Globus pallidus (tissue), 1 donor: ENCODE data around the gene EXOC3L2.

Experiments used
- DNase-seq: peaks from one replicate; pipeline ENCODE4 v3.0.0-alpha.2; 2015; ENCODE audit warnings: low spot score

The EXOC3L2 gene

DNA sequence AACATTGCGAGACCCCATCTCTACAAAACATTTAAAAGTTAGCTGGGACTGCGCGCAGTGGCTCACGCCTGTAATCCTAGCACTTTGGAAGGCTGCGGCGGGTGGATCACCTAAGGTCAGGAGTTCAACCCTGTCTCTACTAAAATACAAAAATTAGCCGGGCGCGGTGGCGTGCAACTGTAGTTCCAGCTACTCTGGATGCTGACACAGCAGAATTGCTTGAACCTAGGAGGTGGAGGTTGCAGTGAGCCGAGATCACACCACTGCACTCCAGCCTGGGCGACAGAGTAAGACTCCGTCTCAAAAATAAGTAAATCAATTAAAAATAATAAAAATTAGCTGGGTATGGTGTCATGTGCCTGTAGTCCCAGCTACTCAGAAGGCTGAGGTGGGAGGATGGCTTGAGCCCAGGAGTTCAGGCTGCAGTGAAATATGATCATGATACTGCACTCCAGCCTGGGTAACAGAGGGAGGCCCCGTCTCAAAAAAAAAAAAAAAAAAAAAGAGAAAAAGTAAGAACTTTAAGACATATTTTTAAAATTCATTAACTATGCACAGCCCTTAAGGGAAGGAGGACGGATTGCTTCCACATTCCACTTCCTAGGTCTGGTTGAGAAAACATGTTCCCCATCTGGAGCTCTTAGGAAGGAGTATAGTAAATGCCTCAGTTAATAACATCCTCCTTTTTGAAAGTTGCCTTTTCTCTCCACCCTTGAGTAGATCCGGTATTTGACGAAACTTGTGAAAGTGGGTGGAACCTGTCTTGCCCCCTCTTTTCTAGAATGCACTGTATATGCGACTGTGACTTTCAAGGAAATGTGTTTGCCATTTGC is 26.1 kb downstream of the EXOC3L2 start:
- no peak for DNase-seq

DNA sequence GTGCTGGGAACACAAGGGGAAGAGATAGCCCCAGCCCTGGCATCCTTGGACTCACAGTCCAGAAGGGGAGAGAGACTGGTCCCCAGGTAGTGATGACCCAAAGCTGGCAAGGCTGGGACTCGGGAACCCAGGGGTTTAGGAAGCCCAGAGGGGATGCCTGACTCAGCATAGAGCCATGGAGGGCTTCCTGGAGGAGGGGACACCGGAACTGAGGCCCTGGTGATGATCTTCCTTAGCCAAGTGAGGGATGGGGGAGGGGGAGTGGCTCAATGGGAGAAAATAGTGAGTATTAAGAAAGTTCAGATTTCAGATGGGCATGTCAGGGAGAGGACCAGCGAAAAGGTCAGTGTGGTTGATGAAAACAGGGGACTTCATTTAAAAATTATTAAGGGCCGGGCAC is 26.8 kb downstream of the EXOC3L2 start:
- no peak for DNase-seq

DNA sequence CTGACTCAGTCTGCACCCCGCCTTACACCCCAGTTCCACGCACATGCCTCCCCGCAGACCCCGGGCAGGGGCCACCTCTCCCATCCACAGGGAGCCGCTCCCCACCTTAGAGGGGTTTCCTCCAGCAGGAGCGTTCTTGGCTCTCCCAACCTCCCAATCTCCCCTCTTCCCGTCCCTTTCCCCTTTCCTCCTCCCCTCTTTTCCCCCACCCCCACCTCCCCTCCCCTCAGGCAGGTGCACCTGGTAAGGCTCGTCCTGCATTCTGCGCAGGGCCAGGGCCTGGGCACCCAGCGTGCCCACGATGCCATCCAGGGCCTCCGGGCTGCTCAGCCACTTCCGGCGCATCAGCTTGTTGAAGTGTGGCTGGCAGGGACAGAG is 27.3 kb downstream of the EXOC3L2 start:
- DNase-seq: no peak

DNA sequence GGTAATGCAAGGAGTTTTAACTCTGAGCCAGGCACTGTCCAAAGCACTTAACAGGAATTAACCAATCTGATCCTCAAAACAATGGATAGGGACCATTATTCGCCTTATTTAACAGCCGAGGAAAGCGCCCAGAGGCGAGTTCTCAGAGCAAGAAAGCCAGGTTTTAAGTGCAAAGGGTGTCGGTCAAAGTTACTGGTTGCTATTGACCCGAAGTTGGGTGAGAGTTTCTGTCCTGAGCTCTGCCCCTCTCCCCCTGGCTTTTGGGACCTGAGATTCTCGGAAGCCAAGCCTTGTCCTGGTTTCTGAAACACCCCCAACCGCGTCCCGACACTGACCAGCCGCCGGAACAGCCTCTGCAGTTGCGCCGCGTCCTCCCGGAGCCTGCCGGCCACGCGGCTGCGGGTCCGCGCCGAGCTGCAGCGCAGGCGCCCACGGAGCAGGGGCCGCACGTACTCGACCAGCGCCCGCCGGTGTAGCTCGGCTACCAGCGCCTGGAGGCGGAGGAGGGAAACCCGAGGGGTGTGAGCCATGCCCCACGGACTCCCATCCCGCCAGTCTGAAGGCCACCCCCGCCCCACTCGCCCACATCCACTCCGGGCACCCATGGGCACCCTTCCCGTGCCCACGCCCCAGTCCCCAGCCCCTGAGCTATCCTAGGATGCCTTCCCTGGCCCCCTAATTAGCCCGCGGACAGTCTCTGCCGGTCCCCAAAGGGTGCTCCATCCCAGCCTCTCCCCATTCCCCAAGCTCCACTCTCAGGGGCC is 27.8 kb downstream of the EXOC3L2 start:
- DNase-seq: no peak

DNA sequence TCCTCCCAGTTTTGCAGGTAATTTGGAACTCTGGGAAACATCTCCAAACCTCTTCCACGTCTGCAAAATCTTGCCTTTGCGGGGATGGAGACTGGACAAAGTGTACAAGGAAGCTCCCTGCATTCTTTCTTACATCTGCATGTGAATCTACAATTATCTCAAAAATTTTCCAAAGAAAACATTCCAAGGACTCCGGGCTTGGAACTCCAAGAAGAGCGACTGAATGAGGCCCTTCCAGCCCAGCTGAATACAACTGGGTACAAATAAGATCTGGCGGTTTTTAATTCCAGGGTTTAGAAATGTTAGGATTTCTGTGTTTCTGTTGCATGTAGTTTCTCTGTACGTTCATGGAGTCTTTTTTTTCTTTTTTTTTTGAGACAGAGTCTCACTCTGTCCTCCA is 28.5 kb downstream of the EXOC3L2 start:
- no peak for DNase-seq

DNA sequence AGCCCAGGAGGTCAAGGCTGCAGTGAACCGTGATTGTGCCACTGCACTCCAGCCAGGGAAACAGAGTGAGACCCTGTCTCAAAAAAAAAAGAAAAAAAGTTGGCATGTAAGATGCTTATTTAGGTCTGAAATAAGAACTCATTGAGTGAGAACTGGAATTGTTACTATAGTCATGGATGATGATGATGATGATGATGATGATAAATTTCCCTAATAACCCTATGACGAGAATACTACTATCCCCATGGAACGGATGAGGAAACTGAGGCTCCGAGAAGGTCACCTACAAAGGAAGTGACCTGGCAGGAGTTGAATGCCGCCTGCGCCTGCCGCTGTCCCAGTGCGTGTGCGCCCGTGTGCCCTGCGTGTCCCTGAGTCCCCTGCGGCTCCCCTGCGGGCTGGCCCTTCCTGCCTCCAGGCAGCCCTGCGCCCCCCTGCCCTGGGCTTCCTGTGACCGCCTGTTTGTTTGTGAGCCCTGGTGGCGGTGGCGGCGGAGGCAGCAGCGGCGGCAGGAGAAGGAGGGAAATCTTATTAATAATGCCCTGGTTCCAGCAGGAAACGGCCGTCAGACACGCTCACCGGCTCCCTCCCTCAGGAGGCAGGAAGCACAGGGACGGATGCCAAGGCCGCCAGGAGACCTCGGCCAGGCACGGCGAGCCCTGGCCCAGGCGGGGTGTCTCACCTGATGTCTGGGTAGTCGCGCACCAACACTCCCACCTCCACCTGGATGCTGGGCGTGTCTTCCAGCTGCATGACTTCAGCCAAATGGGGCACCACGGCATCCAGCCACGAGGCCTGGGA is 29.6 kb downstream of the EXOC3L2 start:
- DNase-seq: no peak

DNA sequence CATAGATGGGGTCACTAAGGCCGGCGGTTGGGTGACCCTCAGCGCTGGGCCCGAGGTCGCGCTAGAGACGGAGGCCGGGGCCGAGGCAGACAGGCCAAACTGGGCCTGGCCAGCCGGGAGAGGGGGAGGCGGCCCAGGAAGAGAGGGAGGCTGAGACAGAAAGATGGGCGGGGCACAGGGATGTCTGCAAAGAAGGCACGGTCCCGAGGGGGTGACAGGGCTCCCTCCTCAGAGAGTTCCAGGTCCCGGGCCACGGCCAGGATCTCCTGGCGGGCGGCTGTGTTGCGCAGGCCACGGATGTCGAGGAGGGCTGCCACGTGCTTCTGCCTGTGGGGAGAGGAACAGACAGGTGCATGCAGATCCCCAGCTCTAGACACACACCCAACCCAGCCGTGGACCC is 32.2 kb downstream of the EXOC3L2 start:
- DNase-seq: no peak

DNA sequence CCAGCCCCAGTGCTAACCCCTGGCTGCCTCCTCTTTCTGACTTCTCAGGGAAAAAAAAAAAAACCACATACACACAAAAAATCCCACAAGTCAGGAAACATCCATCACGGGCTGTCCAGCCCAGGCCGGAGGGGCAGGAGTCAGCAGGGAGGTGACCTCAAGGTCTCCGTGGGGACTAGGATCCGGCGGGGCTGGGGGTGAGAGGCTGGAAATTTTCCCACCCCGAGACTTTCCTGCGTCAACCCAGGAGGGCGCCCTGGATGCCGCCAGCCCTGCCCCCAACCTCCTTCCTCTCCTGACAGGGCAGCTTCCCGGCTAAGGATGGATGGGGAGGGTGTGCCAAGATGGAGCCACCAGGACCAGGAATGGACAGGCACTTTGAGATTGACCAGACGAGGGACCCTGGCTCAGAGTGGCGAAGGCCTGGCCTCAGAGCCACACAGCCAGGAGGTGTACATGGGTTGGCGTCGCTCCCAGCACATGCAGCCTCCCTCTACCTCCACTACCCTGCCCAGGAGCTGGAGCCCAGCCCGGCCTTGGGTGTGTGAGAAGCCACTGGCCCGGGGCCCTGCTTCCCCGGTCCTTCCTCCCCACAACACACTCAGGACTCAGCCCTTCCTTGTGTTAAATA is 33.3 kb downstream of the EXOC3L2 start:
- DNase-seq: no peak

DNA sequence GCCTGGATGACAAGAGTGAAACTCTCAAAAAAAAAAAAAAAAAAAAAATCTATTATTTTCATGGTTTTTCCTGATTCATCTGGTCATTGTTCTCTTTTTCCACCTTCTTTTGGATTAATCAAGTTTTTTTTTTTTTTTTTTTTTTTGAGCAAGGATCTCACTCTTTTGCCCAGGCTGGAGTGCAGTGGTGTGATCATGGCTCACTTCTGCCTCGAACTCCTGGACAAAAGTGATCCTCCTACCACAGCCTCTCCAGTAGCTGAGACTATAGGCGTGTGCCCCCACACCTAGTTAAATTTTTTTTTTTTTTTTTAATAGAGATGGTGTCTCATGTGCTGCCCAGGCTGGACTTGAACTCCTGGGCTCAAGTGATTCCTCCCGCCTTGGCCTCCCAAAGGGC is 38.9 kb downstream of the EXOC3L2 start:
- DNase-seq: no peak

DNA sequence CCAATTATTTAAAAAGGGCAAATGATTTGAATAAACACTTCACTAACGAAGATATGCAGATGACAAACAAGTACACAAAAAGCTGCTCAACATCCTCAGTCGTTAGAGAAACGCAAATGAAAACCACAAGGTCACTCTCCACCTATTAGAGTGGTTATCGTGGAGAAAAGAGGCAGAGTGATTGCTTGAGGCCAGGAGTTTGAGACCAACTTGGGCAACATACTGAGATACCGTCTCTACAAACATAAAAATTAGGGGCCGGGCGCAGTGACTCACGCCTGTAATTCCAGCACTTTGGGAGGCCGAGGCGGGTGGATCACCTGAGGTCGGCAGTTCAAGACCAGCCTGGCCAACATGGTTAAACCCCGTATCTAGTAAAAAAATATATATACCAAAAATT is 39.4 kb downstream of the EXOC3L2 start:
- no peak for DNase-seq

DNA sequence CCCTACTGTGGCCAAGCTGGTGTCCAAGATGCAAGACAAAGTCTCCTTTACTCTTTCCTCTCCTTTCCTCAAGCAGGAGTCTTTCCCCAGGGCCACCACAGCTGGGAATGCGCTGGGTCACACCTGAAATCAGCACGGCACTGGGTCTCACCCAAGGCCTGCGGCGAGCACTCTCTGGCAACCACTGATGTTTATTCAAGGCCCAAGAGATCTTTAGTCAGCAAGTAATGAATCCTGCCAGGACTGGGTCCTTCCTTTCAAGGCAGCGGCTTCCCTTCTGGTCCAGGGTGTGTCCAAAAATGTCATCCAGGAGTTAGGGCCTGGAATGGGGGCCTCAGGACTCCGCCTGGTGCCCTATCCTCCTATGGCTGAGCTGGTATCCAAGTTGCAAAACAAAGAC is 42.6 kb downstream of the EXOC3L2 start:
- DNase-seq: no peak

DNA sequence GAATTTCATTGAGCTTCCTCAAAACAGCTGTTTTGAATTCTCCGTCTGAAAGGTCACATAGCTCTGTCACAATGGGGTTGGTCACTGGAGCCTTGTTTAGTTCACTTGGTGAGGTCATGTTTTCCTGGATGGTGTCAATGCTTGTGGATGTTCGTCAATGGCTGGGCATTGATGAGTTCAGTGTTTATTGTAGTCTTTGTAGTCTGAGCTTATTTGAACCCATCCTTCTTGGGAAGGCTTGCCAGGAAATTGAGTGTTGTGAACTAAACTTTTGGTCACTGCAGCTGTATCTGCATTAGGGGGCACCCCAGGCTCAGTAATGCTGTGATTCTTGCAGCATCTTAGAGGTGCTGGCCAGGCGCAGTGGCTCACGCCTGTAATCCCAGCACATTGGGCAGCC is 44.6 kb downstream of the EXOC3L2 start:
- peak; percentile 77 for DNase-seq

DNA sequence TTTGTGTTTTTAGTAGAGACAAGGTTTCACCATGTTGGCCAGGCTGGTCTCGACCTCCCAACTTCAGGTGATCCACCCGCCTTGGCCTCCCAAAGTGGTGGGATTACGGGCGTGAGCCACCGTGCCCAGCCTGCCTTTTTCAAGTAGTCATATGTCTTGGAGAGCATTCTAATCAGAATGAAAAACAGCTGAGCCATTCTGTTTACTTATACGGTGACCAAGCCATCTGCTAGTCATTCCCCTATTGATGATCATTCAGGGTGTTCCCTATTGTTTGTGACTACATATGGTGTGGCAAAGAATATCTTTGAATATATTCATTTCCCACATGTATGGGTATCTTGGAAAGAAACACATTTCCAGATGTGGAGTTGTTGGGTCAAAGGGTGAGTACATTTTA is 49.4 kb downstream of the EXOC3L2 start:
- DNase-seq: no peak

DNA sequence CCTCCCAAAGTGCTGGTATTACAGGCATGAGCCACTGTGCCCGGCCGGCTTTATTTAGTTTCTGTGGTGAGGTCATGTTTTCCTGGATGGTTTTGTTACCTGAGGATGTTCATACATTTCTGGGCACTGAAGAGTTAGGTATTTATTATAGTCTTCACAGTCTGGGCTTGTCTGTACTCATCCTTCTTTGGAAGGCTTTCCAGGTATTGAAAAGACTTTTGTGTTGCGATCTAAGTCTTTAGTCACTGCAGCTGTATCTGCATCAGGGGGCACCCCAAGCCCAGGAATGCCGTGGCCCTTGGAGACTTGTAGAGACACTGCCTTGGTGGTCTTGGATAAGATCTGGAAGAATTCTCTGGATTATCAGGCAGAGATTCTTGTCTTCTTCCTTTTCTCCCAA is 53.8 kb downstream of the EXOC3L2 start:
- DNase-seq: no peak

DNA sequence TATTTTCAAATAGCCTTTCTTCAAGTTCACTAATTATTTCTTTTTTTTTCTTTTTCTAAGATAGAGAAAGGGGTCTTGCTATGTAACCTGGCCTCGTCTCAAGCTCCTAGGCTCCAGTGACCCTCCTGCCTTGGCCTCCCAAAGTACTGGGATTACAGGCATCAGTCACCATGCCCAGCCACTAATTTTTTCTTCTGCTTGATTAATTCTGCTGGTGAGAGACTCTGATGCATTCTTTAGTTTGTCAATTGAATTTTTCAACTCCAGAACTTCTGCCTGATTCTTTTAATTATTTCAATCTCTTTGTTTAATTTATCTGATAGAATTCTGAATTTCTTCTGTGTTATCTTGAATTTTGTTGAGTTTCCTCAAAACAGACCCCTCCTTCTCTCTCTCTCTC is 55.2 kb downstream of the EXOC3L2 start:
- no peak for DNase-seq

DNA sequence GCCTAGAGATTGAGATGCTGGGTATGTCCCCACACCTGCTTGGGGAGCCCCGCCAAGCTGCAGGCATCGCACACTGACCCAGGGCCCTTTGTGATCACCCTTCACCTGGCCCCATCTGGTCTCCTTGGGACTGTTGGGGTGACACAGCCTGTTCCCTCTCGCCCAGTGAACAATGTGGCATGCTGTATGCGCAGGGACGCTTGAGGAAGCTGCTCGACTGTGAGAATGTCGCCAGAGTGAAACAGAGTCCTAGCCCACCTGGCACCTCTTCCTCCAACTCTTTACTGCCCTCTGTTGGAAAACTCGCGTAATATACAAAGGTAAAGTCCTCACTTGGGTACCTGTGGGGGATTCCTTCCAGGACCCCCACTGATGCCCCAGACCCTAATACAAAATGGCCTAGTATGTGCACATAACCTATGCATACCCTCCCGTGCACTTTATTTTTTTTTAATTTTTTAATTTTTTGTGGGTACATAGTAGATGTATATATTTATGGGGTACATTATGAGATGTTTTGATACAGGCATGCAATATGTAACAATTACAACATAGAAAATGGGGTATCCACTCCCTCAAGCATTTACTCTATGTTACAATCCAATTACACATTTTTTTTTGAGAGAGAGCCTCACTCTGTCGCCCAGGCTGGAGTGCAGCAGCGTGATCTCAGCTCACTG is 57.6 kb downstream of the EXOC3L2 start:
- DNase-seq: no peak

DNA sequence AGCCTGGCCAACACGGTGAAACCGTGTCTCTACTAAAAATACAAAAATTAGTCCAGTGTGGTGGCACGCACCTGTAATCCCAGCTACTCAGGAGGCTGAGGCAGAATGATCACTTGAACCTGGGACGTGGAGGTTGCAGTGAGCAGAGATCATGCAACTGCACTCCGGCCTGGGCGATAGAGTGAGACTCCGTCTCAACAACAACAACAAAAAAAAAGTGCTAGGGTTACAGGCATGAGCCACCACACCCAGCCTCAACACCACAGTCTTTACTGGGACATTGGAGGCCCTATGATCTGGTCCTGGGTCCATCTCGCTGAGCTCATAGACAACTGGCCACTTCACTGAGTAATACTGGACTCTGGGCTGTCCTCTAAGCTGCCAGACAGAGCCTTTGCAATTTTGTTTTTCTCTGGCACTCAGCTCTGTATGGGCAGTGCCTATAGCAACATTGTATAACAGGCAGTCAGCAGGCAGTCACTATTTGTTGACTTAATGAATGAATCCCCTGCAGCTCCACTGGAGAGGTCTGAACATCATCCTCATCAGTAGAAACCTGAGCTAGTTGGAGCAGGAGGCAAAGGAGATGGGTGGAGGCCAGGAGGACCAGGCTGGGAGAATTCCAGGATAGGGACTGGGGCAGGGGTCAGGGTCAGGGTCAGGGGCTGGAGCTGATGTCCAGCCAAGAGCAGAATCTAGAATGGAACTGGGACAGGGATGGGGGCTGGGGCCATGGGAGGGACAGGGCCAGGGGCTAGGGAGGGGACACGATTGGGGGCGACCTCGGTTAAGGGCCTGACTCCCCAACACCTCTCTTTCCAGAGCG is 58.5 kb downstream of the EXOC3L2 start:
- DNase-seq: no peak

DNA sequence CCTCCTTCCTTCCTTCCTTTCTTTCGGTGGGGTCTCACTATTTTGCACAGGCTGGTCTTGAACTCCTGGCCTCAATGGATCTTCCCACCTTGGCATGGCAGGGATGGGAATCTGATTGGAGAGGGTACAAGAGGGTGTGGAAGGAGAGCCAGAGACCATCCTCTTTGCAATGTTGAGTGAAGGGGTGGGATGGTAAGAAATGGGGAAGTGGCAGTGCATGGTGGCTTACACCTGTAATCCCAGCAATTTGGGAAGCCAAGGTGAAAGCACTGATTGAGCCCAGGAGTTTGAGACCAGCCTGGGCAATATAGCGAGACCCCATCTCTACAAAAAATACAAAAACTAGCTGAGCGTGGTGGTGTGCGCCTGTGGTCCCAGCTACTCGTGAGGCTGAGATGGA is 61.1 kb downstream of the EXOC3L2 start:
- no peak for DNase-seq

DNA sequence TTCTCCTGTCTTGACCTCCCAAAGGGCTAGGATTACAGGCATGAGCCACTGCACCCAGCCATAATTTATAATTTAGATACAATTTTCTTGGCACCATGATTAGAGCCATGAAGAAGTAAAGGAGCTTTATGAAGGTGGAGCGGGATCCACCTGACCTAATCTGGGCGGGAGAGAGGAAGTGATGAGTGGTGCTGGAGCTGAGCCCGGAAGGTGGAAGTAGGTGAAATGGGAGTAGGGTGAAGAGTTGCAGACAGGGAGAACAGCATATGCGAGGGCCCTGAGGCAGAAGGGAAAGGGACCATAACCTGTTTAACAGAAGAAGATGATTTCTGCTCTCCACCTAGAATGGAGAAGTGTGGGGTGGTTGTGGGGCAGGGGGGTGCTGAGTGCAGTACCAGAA is 62.4 kb downstream of the EXOC3L2 start:
- DNase-seq: no peak

DNA sequence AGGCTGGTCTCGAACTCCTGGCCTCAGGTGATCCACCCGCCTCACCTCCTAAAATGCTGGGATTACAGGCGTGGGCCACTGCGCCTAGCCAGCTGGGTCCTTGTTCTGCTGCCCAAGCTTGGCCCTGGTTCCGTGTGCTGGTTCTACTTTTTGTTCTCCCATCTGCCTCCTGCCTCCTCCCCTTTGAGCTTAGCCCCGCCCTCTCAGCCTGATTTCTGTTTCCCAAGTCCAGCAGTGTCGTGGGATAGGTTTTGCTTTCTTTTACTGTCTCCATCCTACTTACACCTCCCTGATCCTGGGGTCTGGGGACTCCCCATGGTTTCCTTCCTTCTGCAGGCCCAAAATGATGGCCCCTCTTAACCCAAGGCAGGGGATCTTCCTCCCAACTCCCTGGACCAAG is 64.3 kb downstream of the EXOC3L2 start:
- DNase-seq: no peak

DNA sequence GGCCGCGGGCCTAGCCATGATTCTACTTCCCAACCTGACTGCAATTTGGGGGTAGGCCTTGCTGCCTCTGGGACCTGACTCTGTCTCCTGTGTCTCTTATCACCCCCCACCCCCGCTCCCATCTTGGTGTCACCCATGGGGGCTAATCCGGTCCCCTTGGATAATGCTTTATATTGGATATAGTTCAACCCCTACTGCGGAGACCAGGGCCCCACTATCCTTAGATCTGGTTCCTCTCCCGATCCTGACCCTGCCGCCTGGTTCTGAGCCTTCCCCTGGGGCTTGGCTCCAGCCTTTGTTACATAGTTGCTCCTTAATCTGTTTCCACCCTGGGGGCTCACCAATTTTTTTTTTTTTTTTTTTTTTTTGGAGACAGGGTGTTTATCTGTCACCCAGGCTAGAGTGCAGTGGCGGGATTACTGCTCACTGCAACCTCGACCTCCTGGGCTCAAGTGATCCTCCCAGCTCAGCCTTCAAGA is 65.3 kb downstream of the EXOC3L2 start:
- no peak for DNase-seq
